NCI-H226 (cell line): Measurements from ENCODE around the gene OR2T4.

ENCODE experiments used
- DNase-seq: peaks from one replicate; pipeline ENCODE4 v3.0.0-alpha.2; 2015

The OR2T4 gene, protein sequence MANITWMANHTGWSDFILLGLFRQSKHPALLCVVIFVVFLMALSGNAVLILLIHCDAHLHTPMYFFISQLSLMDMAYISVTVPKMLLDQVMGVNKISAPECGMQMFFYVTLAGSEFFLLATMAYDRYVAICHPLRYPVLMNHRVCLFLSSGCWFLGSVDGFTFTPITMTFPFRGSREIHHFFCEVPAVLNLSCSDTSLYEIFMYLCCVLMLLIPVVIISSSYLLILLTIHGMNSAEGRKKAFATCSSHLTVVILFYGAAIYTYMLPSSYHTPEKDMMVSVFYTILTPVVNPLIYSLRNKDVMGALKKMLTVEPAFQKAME

DNA sequence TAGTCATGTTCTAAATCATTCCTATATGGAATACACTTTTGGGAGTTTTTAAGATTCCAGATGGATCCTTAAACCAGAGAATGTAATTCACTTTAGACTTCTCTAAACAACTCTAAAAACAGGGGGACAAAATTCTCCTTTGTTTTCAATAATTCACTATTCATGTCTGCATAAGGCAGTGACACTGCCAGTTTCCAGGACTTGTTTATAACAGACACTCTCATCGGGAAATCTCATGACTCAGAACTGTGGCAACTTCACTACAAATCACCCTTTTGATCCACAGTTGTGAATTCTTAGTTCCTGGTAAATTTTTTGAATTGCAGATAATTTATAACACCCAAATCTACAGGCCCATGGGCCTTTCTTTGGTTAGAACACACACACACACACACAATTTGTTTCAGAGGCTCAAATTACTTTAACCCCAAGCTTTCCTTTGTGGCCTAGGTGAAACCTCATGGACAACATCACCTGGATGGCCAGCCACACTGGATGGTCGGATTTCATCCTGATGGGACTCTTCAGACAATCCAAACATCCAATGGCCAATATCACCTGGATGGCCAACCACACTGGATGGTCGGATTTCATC, at the start of gene OR2T4:
Gene OR2T4 (plus strand): TSS at position 545 of the 595 bp plus-strand sequence. CDS start 0 bp downstream, at position 545.
- DNase-seq = no peak

DNA sequence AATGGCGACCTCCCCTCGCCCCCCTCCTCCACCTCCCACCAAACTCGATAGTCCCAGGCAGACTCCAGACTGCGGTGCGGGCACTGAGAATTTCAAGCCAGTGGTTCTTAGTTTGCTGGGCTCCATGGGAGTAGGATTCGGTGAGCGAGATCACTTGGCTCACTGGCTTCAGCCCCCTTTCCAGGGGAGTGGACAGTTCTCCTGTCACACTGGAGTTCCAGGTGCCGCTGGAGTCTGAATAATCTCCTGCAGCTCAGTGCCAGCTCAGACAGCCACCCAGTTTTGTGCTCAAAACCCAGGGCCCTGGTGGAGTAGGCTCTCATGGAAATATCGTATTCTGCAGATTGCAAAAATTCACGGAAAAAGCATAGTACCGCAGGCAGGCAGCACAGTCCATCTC, 44.7 kb upstream of the OR2T4 start:
- no peak for DNase-seq

DNA sequence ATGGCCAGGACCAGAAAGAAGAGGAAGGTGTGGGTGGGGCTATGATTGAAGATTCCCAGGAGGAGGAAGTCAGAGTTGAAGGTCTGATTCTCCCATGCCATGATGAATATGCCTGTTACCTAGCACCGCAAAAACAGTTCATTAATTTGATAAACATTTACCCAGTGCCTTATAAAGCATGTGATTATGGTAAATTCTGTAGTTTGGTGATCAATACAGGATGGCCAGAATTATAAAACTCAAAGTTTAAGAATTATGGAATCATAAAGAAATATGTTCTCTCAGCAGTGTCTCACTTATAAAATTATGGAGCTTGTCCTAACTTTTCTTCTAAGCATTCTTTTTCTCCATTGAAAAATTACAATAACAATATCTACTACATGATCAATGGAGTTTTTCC, 37.0 kb upstream of the OR2T4 start, which contains the start of gene OR2M7:
Gene OR2M7 (minus strand): TSS at position 101 of the 400 bp plus-strand sequence. CDS start 0 bp downstream, at position 101.
- no peak for DNase-seq

DNA sequence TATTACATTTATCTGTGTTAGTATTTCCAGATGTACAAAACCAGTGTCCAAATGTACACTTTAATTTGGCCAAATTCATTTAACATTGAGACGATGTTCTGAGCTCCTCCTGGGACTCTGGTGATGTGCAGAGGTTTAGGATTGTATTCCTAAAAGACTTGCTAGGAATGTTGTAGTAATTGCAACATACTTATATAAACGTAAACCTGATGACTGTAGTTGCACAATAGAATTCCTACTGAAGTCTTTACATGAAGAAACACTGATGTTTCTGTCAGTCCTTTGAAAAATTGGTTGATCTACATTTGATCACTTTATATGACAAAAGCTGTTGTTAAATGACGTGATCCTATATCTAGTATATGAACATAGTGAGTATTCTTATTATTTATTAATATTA, 18.0 kb upstream of the OR2T4 start:
- no peak for DNase-seq

DNA sequence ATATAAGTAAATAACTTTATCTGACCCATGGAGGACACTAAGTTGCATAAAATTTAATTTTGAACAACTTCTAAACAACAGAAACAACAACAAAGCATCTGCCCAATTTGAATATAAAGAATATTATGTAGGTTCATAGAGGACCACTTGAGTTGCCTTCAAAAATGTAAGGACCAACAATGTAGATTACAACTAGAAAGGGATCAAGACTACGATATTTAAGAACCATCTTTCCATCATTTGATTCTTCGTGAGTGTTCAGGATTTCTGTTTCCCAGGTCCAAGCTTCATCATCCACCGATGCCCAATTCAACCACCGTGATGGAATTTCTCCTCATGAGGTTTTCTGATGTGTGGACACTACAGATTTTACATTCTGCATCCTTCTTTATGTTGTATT, 13.0 kb upstream of the OR2T4 start, which contains the start of gene OR14C36:
Gene OR14C36 (plus strand): TSS at position 301 of the 400 bp plus-strand sequence. CDS start 0 bp downstream, at position 301.
- DNase-seq = no peak

DNA sequence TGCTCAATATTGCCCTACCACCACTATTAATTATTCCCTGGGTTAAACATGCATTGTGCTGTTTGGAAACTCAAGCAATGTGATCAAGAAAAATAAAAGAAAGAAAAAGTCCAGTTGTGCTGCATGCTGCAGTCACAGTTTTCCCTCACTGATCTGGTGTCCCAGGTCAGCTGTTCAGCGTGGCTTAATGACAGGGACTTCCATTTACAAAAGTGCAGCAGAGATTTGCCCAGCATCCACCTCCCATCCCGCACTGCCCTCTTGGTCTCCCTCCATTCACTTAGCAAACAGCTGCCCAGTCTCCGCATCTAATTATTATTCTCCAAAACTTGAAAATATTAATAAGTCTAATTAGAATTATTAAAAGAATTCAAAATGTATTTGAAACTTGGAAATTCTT, 2.0 kb upstream of the OR2T4 start:
- DNase-seq = no peak

DNA sequence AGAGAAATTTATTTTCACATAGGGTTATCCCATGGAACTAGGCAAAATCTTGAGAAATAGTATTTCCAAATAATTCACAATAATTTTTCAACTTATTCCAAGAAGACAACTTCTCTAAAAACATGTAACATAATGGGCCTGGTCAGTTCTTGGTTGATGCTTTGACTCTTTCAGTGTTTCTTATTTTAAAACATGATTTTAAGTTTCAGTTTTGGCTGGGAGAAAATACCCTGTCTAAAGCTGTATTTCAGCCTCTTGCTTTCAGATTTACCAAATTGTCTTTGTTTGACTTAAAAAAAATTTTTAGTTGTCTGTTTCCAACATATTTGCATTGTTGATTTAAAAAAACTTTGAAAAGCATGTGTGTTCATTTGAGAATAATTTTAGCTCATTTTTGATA, 5.1 kb downstream of the OR2T4 start:
- no peak for DNase-seq

DNA sequence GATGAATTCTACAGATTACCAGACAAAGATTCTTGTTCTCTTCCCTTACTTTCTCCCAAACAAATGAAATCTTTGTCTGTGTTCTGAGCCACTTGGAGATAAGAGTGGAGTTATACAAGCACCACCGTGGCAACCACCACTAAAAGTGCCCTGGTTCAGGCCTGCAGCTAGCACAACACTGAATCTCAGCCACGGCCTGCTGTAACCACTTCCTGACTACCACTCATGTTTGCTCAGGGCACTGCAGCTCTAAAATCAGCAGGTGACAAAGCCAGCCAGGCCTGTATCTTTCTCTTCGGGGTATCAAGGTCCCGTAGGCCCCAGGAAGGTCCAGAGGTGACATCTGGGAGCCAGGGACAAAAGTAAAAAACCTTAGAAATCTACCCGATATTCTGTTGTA, 10.9 kb downstream of the OR2T4 start:
- no peak for DNase-seq

DNA sequence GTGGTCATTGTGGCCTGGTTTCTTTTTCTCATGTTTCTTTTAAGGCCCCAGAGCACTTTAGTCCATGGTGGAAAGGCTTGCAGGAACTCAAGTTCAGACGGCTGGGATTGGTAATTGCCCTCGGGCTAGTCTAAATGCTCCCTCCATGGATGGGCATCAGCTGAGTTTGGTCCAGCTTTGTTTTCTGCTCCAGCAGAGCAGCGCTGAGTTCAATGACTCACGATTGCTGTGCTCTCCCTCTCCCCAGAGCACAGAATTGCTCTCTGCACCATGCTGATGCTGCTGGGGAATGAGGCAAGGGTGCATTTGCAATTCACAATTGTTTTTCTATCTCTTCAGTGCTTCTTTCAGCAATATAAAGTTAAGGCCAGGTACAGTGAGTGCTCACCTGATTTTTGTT, 12.3 kb downstream of the OR2T4 start:
- no peak for DNase-seq

DNA sequence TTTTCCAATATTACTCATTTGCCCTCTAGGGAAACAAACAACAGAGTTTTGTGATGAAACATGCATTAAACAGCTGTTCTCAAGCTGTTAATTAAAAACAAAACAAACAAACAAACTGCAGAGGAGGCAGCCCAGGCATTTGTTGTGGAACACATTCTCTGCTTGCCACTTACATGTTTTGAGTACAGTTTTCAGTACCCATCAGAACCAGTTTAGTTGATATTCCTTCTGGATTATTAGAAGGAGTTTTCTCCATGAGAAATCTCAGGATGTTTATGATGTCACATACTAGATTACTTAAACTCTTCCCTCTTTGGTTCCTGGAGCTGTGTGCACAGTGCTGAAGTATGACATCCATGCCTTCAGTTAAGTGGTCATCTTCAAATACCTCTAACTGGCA, 14.0 kb downstream of the OR2T4 start, which contains the start of gene OR2T6:
Gene OR2T6 (plus strand): TSS at position 301 of the 400 bp plus-strand sequence. CDS start 11,863 bp downstream, outside the sequence.
- no peak for DNase-seq

DNA sequence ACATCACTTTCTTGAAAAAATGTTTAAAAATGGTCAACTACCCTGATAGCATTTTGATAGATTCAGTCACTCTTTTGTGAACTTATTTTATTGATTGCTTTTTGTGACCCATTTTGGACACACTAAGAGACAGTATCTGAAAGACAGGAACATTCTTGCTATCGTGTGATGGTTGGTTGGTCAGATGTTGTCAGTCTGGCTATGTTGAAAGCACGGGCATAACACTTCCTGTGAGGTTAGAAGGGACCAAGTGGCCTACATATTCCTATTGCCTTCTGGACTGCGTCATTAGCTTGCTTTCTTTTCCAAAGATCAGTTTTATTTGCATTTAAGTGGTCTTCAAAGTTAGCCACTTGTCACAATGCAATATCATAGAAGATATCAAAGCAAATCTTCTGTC, 15.5 kb downstream of the OR2T4 start:
- DNase-seq = no peak

DNA sequence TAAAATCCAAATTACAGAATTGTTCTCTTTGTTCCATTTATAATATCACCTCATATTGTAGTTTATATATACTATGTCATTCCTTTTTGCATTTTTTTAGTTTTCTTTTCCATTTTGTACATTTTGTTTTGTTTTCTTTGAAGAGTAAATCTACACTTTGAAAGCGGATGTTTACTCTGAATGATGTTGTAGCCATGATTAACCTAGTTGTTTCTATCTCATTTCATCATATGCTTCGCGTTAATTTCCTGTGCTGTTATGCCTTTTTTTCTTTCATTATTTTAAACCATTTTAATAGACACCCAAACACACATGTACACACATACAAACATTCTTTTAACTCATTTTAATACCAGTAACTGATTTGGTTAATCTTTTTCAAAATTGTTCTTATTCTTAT, 19.4 kb downstream of the OR2T4 start:
- no peak for DNase-seq

DNA sequence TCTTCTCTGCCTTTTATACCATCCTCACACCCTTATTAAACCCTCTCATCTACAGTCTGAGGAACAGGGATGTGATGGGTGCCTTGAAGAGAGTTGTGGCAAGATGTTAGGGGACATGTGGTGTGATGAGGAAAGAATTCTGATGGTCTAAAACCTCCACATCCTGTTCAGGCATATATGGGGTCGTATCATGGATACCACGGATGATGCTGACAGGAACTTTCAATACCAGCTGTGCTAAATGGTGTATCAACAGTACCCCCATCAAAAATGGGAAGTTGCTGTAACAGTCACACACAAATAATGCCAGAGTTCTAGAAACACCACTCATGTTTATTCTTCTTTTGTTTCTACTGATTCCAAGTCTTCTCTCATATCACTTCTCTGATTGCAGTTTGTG, 27.0 kb downstream of the OR2T4 start:
- no peak for DNase-seq

DNA sequence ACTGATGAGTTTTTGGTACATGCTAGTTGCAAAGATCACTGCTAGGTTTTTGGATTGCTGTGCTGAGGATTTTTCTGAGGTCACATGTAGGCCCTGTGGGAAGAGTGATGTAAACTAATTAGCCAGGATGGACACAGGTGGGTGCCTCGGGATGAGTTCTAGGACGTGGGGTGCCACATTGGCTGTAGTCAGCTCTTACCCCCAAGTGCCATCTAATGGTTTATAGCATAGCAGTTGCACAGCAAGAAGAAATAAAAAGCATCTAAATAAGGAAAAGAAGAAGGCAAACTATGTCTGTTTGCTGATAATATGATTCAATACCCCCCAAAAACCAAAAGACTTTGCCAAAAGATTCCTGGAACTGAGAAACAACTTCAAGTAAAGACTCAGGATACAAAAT, 31.6 kb downstream of the OR2T4 start:
- DNase-seq = no peak

DNA sequence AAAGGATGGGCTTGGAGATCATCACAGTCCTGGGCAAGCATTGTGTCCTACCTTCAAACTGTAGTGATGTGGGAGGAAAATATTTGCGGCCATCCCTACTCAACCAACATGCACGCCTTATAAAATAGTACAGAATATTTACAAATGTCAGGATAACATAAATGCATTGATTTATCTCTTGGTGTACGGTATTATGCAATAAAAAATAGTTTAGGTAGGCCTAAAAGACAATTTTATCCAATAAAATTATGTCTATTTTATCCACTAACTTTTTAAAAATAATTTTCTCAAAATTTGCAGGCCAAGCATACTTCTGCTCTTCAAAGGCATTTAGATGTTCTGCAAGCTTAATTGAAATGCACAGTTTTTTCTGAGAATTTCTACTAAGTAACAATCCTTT, 41.3 kb downstream of the OR2T4 start, which contains the start of gene OR2T1:
Gene OR2T1 (plus strand): TSS at position 301 of the 400 bp plus-strand sequence. CDS start 3,100 bp downstream, outside the sequence.
- no peak for DNase-seq

DNA sequence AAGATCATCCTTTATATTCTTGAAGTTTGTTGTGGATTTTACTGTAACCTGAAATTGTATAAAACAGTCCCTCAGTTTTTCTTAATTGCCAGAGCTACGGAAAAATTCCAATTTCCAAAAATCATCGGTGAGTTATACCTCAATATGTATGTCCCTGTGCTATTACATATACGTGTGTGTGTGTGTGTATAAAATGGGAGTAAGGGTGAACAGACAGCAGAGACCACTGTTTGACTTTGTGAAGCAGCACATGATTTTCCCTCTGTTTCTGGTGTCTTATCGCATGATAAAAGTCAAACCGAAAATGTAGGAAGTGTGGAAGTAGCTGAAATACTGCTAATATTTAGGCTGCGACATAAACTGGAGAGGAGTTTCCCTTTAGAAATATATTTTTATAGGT, 42.6 kb downstream of the OR2T4 start:
- DNase-seq = no peak

DNA sequence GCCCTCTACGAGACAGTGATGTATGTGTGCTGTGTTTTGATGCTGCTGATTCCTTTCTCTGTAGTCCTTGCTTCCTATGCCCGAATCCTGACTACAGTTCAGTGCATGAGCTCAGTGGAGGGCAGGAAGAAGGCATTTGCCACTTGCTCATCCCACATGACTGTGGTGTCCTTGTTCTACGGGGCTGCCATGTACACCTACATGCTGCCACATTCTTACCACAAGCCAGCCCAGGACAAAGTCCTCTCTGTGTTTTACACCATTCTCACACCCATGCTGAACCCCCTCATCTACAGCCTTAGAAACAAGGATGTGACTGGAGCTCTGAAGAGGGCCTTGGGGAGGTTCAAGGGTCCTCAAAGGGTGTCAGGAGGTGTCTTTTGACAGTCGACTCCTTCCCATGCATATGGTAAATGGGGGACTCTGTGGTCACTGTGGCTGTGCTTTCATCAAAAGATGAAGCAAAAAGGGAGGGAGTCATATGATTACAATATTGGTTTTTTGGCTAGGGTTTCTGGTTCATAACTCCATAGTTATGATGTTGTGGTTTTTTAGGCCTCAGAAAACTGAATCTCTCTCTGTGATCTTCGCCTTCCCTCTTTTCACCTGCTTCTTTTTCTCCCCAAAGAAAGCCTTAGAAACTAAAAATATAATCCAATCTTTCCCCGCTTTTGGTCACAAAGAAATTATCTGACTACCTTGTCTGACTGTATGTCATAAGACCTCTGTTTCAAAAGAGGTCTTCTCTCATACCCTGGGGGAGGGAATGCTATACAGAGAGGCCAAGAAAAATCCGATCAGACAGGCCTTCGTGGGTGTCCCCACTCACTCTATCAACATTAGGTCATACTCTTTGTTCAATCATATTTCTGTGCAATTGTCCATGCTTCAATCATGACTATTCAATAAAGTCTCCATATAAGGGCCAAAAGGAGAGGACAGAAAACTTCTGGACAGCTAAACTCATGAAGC, 45.5 kb downstream of the OR2T4 start:
- no peak for DNase-seq
